A673 (cell line): ENCODE data around the gene THADA. TPM values are rescaled to one million over a fixed set of nuclear protein-coding genes. Genes with fewer than 3 reads are reported as not detected.

Experiments used
- BruUV-seq: library from RNA; stranded (reverse); fragments of 400-500 nt; replicated peaks from 2 replicates; lab custom pipeline; 2021; lab: Mats Ljungman, UMichigan
- CTCF ChIA-PET: fragments of 300-600 bp; sonication (Branson Sonifier 250); formaldehyde crosslinking; loops from one replicate; lab custom pipeline; 2022; ENCODE audit warnings: antibody characterized with exemption; lab: Charles Lee
- POLR2A ChIA-PET: fragments of 300-600 bp; sonication (Branson Sonifier 250); formaldehyde crosslinking; loops from one replicate; lab custom pipeline; 2022; ENCODE audit warnings: antibody characterized with exemption; ENCODE audit not compliant: low non-redundant PET; lab: Charles Lee
- DNase-seq: peaks from one replicate; pipeline ENCODE4 v3.0.0-alpha.2; 2015; ENCODE audit warnings: low spot score
- H3K27ac ChIP-seq: fragments of 200-600 bp; sonication (generic); 2 replicates; pipeline ENCODE4 v1.5.1; 2016; ENCODE audit warnings: mixed run types, low read depth, mild to moderate bottlenecking, mixed read lengths, antibody characterized with exemption, low read length; ENCODE audit not compliant: poor library complexity, severe bottlenecking
- H3K27me3 ChIP-seq: fragments of 200-600 bp; sonication (generic); replicated peaks from 2 replicates; pipeline ENCODE4 v1.6.1; 2017; ENCODE audit warnings: mixed run types, low read depth, mild to moderate bottlenecking, mixed read lengths, antibody characterized with exemption, low read length; ENCODE audit not compliant: insufficient read depth, poor library complexity
- H3K36me3 ChIP-seq: fragments of 200-600 bp; sonication (generic); 2 replicates; pipeline ENCODE4 v1.6.1; 2016; ENCODE audit warnings: mixed run types, mild to moderate bottlenecking, mixed read lengths, antibody characterized with exemption, low read length; ENCODE audit not compliant: insufficient read depth, poor library complexity, severe bottlenecking
- H3K4me1 ChIP-seq: fragments of 200-600 bp; sonication (generic); 2 replicates; pipeline ENCODE4 v1.6.1; 2017; ENCODE audit warnings: mixed run types, mild to moderate bottlenecking, mixed read lengths, antibody characterized with exemption, low read length; ENCODE audit not compliant: insufficient read depth, poor library complexity, severe bottlenecking
- H3K4me3 ChIP-seq: fragments of 200-600 bp; sonication (generic); 2 replicates; pipeline ENCODE4 v1.5.1; 2016; ENCODE audit warnings: low read depth, mixed run types, mild to moderate bottlenecking, mixed read lengths, low read length; ENCODE audit not compliant: poor library complexity, severe bottlenecking
- H3K9me3 ChIP-seq: fragments of 200-600 bp; sonication (generic); 2 replicates; pipeline ENCODE4 v1.6.1; 2016; ENCODE audit warnings: mixed run types, low read depth, mild to moderate bottlenecking, mixed read lengths, antibody characterized with exemption, low read length; ENCODE audit not compliant: poor library complexity, severe bottlenecking
- CTCF ChIP-seq: fragments of 300-800, 200-600 bp; sonication (generic); conservative IDR thresholded peaks from 2 replicates; pipeline ENCODE4 v1.5.1; 2017; ENCODE audit warnings: low read depth, mild to moderate bottlenecking, antibody characterized with exemption, low read length, moderate library complexity, mixed read lengths
- EZH2 ChIP-seq: fragments of 200-600 bp; sonication (generic); IDR thresholded peaks from 2 replicates; pipeline ENCODE4 v1.6.1; 2017; ENCODE audit warnings: borderline replicate concordance, low read depth, mild to moderate bottlenecking, mixed read lengths, antibody characterized with exemption, low read length; ENCODE audit not compliant: poor library complexity, severe bottlenecking
- intact Hi-C: fragments of 100-400 bp; cut with micrococcal nuclease; formaldehyde crosslinking; loops from one replicate; pipeline ENCODE4 v1.10.0; 2022; ENCODE audit not compliant: unreplicated experiment
- total RNA-seq: library from RNA; stranded (reverse); gene quantifications from 2 replicates; pipeline ENCODE4 v1.2.3, GENCODE V29; 2021

THADA gene
- total RNA-seq, 1 experiment from 2014 or later: 39.7 TPM

- intact Hi-C loops: no loop called here
- H3K27me3 ChIP-seq: no peaks in the 10 kb centered on the region
- no peak overlapping the region for H3K27ac ChIP-seq
- no peak for TF ChIP-seq EZH2
- no peak for TF ChIP-seq CTCF
- BruUV-seq: no TSS peak
- H3K36me3 ChIP-seq: peaks cover 3% of the 10 kb centered on the region
- H3K4me1 ChIP-seq: peaks cover 20% of the 10 kb centered on the region
- no peak for DNase-seq
- ChIA-PET POLR2A (no interaction called here), CTCF (no interaction called here)
- no peak overlapping the region for H3K4me3 ChIP-seq
- H3K9me3 ChIP-seq: peaks cover 9% of the 10 kb centered on the region
These were observed 74.3 kb downstream of the THADA start for GRCh38 chr2:43521568-43521967.

GRCh38 chr2:43520919-43521318 lies 74.9 kb downstream of the THADA start:
- H3K9me3 ChIP-seq: peaks cover 9% of the 10 kb centered on the region
- TF ChIP-seq CTCF (no peak), EZH2 (no peak)
- intact Hi-C loops: no loop called here
- CTCF ChIA-PET: no interaction called here
- no peaks in the 10 kb centered on the region for H3K27me3 ChIP-seq
- no peak overlapping the region for H3K4me3 ChIP-seq
- H3K36me3 ChIP-seq: no peaks in the 10 kb centered on the region
- peaks cover 20% of the 10 kb centered on the region for H3K4me1 ChIP-seq
- BruUV-seq: no TSS peak
- H3K27ac ChIP-seq: no peak overlapping the region
- no peak for DNase-seq
- POLR2A ChIA-PET: no interaction called here

GRCh38 chr2:43519643-43520221 lies 76.1 kb downstream of the THADA start:
- Histone ChIP-seq H3K4me1 (peaks cover 14% of the 10 kb centered on the region), H3K9me3 (no peaks in the 10 kb centered on the region), H3K27ac (no peak overlapping the region), H3K27me3 (no peaks in the 10 kb centered on the region), H3K36me3 (no peaks in the 10 kb centered on the region), H3K4me3 (no peak overlapping the region)
- ChIA-PET CTCF (no interaction called here), POLR2A (no interaction called here)
- no peak for DNase-seq
- intact Hi-C loops: no loop called here
- TF ChIP-seq CTCF: no peak
- TF ChIP-seq EZH2: no peak
- no TSS peak for BruUV-seq
